Posterior cingulate gyrus (tissue), 11 donors: Measurements from ENCODE around the gene GNAQ.
"Not testable (repeated sequence)": the region's sequence is repeated elsewhere in the genome, so short reads cannot be mapped to it uniquely, and the experiment has no call there.

ENCODE experiments used
- DNase-seq, 10 donors: peaks; one replicate each; pipeline versions ENCODE4 v3.0.0 to v3.0.0-alpha.2; 2020 to 2021; ENCODE audit warnings: mixed read lengths in 3 of 10
- intact Hi-C: fragments of 100-400 bp; cut with DNase I; formaldehyde crosslinking; loops from one replicate; pipeline ENCODE4 v1.15.1; 2023

Gene GNAQ

GRCh38 chr9:77887662-77888061 is 143.9 kb downstream of the GNAQ start:
- DNase-seq = no peak
- intact Hi-C loops = no loop called here

- intact Hi-C loops = no loop called here
Measured at GRCh38 chr9:77885104-77885672, 146.4 kb downstream of the GNAQ start.

GRCh38 chr9:77883846-77884771 is 147.5 kb downstream of the GNAQ start:
- DNase-seq = peak in 2 of 10 donors; percentile 32 to 75
- intact Hi-C loops = no loop called here

More at GRCh38 chr9:77885104-77885672, 146.4 kb downstream of the GNAQ start:
- DNase-seq = peak in 1 of 10 donors; percentile 42

- DNase-seq = no peak
- intact Hi-C loops = no loop called here
Measured at GRCh38 chr9:77883133-77883532, 148.5 kb downstream of the GNAQ start.

DNA sequence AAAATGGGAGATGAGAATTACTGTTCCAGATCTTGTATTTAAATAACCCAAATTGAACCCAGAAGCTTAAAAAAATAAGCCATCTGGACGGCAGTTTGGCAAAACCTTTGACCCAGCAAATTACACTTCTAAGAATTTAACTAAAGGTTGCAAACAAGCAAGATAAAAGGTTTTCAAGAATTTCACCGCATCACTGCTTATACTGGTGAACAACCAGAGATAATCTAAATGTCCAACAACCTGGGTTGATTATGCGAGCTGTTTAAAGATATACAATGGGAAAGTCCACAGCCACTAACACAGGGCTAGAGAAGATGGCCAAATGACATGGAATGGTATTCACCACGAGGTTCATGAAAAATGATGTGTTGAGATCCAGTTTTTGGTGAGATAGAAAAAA is 149.3 kb downstream of the GNAQ start:
- intact Hi-C loops = no loop called here
- no peak for DNase-seq

DNA sequence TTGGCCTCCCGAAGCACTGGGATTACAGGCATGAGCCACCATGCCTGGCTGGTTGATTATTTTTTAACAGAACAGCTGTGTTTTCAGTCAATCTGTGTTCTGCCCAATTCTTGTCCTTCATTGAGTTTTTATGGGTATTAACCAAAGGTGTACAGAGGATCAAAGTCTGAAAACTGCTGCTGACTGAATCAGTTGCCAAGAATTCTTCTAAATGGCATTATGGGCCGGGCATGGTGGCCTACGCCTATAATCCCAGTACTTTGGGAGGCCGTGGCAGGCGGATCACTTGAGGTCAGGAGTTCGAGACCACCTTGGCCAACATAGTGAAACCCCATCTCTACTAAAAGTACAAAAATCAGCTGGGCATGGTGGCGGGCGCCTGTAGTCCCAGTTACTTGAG is 150.0 kb downstream of the GNAQ start:
- DNase-seq, intact Hi-C loops: not testable (repeated sequence)

DNA sequence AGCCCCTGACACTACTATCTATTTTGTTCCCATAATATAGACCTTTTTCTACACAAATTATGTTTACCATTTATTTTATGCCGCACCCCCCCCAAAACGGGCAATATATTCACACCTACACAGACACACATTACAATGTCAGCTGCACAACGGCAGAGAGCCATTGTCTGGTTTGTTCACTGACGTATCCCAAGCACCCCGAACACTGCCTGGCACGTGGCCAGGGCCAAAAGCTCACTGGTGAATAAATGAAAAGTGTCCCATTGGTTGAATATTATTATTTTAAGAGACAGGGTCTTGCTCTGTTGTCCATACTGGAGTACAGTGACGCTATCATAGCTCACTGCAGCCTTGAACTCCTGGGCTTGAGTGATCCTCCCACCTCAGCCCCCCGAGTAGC is 150.5 kb downstream of the GNAQ start:
- peak in 2 of 10 donors; percentile 73 to 86 for DNase-seq
- intact Hi-C loops = no loop called here

DNA sequence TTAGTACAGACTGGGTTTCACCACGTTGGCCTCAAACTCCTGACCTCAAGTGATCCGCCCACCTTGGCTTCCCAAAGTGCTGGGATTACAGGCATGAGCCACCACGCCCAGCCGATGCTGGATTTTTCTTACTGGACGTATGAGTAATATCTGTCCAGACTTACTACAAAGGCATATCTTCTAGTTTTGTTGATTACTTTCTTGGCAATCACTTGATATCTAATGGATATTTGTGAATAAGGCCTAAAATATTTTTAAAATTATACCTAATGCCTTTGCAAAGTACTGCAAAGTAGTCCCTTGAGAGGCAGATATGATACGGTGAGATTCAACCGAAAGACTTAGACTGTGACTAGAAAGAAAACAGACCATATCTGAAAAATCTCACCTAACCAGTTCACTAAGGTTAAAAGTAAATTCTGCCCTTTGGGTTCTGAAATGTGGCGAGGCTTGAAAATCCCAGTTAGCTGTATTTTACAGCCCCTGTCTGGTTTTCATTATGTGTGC is 152.1 kb downstream of the GNAQ start:
- intact Hi-C loops = no loop called here
- DNase-seq = peak in 1 of 10 donors; percentile 59

GRCh38 chr9:77878793-77879192 is 152.8 kb downstream of the GNAQ start:
- DNase-seq, intact Hi-C loops: not testable (repeated sequence)

- intact Hi-C loops = no loop called here
- DNase-seq = no peak
Measured at GRCh38 chr9:77877976-77878375, 153.6 kb downstream of the GNAQ start.

- intact Hi-C loops = no loop called here
- no peak for DNase-seq
Measured at GRCh38 chr9:77876590-77876989, 155.0 kb downstream of the GNAQ start.

GRCh38 chr9:77876091-77876490 is 155.5 kb downstream of the GNAQ start:
- intact Hi-C loops = no loop called here
- DNase-seq = no peak

DNA sequence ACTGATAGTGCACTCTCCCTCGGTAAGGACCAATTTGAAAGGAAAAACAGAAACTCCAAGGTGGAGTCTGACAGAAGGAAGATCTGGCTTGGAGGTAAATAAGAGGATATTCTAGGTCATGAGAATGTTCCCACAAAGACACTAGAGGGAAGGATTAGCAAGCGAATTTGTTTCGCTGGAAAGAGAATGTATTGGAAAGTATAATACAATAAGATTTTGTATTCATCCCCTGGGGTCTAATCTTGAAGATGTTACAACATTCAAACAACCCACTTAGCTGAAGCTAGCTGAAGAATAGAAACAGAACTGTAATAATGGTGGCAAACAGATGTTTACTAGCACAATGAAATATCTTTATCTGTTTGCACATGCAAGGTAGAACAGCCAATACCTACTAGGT is 158.7 kb downstream of the GNAQ start:
- DNase-seq = no peak
- intact Hi-C loops = no loop called here

GRCh38 chr9:77872177-77872576 is 159.4 kb downstream of the GNAQ start:
- intact Hi-C loops = no loop called here
- DNase-seq = no peak

GRCh38 chr9:77871483-77871882 is 160.1 kb downstream of the GNAQ start:
- DNase-seq = no peak
- intact Hi-C loops = no loop called here

GRCh38 chr9:77866878-77867277 is 164.7 kb downstream of the GNAQ start:
- intact Hi-C loops = no loop called here
- no peak for DNase-seq

- no peak for DNase-seq
- intact Hi-C loops = no loop called here
Measured at GRCh38 chr9:77865385-77866047, 166.1 kb downstream of the GNAQ start.

DNA sequence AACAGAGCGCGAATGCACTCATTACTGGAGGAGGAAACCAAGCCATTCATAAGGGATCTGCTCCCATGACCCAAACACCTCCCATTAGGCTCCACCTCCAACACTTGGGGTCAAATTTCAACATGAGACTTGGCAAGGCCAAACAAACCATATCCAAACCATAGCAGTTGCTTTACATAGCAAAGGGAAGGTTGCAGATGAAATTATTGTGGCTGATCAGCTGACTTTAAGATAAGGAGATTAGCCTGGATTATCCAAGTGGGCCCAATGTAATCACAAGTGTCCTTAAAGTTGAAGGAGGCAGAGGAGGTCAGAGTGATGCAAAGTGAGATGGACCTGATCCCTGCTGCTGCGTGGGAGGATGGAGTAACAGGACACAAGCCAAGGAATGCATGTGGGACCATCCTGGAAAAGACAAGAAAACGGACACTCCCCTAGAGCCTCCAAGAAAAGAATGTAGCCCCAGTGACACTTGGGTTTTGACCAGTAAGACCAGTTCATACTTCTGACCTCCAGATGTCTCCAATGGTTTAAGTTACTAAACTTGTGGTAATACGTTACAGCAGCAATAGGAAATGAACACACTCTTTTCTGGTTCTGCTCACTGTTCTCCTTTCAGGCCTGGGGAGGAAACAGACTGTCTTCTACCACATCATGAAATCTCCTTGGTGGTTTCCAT is 167.3 kb downstream of the GNAQ start:
- intact Hi-C loops = no loop called here

DNA sequence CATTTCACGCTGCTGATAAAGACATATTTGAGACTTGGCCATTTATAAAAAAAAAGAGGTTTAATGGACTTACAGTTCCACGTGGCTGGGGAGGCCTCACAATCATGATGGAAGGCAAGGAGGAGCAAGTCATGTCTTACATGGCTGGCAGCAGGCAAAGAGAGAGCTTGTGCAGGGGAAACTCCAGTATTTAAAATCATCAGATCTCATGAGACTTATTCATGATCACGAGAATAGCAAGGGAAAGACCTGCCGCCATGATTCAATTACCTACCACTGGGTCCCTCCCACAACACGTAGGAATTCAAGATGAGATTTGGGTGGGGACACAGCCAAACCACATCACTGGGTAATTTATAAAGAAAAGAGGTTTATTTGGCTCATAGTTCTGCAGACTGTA is 168.0 kb downstream of the GNAQ start:
- intact Hi-C loops, DNase-seq: not testable (repeated sequence)

More for the DNA sequence above, 167.3 kb downstream of the GNAQ start:
- DNase-seq = no peak

DNA sequence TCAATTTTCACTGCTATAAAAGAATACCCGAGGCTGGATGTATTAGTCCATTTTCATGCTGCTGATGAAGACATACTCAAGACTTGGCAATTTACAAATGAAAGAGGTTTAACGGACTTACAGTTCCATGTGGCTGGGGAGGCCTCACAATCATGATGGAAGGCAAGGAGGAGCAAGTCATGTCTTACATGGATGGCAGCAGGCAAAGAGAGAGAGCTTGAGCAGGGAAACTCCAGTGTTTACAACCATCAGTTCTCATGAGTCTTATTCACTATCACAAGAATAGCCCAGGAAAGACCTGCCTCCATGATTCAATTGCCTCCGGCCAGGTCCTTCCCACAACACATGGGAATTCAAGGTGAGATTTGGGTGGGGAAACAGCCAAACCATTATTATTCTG is 170.7 kb downstream of the GNAQ start:
- intact Hi-C loops = not testable (repeated sequence)

More for the DNA sequence above, 170.7 kb downstream of the GNAQ start:
- not testable (repeated sequence) for DNase-seq
